NOMO-1 treated with DMSO at 0.1 percent for 48 hours (cell line): ENCODE measurements around the gene DSEL.

Source experiments
- DNase-seq: peaks from one replicate; lab custom pipeline; 2025; ENCODE audit not compliant: unreplicated experiment; lab: John Stamatoyannopoulos, UW

The DSEL gene

GRCh38 chr18:67504739-67505138 is 11.8 kb downstream of the DSEL start:
- DNase-seq = no peak

GRCh38 chr18:67500522-67501205 is 15.9 kb downstream of the DSEL start:
- DNase-seq = no peak

- no peak for DNase-seq
Measured at GRCh38 chr18:67496469-67496868, 20.1 kb downstream of the DSEL start.

GRCh38 chr18:67486534-67486933 is 30.0 kb downstream of the DSEL start:
- no peak for DNase-seq

GRCh38 chr18:67485655-67486054 is 30.9 kb downstream of the DSEL start:
- DNase-seq = no peak

GRCh38 chr18:67484458-67484857 is 32.1 kb downstream of the DSEL start:
- DNase-seq = no peak

GRCh38 chr18:67483952-67484351 is 32.6 kb downstream of the DSEL start:
- DNase-seq = no peak

- DNase-seq = no peak
Measured at GRCh38 chr18:67483237-67483636, 33.3 kb downstream of the DSEL start.

GRCh38 chr18:67478249-67478648 is 38.3 kb downstream of the DSEL start:
- DNase-seq = no peak

GRCh38 chr18:67477522-67477921 is 39.0 kb downstream of the DSEL start:
- DNase-seq = no peak

GRCh38 chr18:67476585-67476984 is 39.9 kb downstream of the DSEL start:
- no peak for DNase-seq

- DNase-seq = no peak
Measured at GRCh38 chr18:67475673-67476072, 40.8 kb downstream of the DSEL start.

GRCh38 chr18:67468038-67468437 is 48.5 kb downstream of the DSEL start:
- DNase-seq = no peak

- DNase-seq = no peak
Measured at GRCh38 chr18:67467188-67467587, 49.3 kb downstream of the DSEL start.

- no peak for DNase-seq
Measured at GRCh38 chr18:67464499-67464898, 52.0 kb downstream of the DSEL start.

- DNase-seq = no peak
Measured at GRCh38 chr18:67463829-67464228, 52.7 kb downstream of the DSEL start.

- no peak for DNase-seq
Measured at GRCh38 chr18:67456711-67457110, 59.8 kb downstream of the DSEL start.
